GM10266 (cell line): ENCODE data around the gene CRNKL1.

Experiments
- DNase-seq: peaks from one replicate; pipeline ENCODE4 v3.0.0; 2012; ENCODE audit errors: extremely low spot score
- CTCF ChIP-seq: IDR thresholded peaks from 2 replicates; pipeline ENCODE4 v1.5.1; 2012; ENCODE audit warnings: mild to moderate bottlenecking, low read depth; ENCODE audit not compliant: control insufficient read depth, insufficient read depth; ENCODE audit errors: missing control alignments

Gene CRNKL1

GRCh38 chr20:20020908-20021307, 31.4 kb downstream of the CRNKL1 start:
- TF ChIP-seq CTCF, result no peak
- no peak for DNase-seq

GRCh38 chr20:20019123-20019522, 33.1 kb downstream of the CRNKL1 start:
- DNase-seq, result no peak
- no peak for TF ChIP-seq CTCF

GRCh38 chr20:20018366-20018765, 33.9 kb downstream of the CRNKL1 start:
- no peak for DNase-seq
- no peak for TF ChIP-seq CTCF

GRCh38 chr20:20017844-20018185, 34.5 kb downstream of the CRNKL1 start:
- no peak for DNase-seq
- TF ChIP-seq CTCF, result no peak

DNA sequence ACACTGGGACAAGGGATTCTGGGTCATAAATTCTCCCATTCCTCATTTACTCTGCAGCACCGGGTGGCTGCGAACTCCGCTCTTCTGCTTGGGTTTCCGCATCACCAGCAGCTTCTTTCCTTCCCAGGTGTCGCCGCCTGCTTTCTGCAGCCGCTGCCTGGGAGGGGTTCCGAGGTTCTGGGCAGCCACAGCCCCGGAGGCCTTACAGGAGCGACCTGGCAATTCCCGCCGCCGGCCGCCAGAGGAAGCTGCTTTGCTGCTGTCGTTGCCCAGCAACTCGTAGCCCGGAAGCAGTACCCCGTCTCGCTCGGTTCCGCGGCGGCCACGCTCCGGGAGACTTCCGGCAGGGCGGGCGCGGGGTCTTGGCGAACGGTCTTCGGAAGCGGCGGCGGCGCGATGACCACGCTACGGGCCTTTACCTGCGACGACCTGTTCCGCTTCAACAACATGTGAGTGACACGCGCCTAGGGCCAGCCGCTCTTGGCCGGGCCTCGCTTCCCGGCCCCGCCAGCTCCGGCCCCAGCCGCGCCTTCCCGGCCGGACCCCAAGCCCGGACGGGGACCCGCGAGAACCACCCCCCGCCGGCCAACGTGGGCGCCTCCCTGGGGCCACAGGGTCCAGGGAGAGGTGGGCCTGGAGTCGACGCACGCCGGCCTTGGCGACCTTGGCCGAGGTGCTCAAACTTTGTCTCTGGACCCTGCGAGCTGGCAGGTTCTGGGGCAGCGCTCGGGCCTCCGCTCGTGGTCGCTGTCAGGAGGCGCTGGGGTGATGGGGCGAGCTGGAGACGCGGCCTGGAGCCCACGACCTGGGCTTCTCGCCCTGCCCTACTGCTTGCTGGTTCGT, 35.0 kb downstream of the CRNKL1 start, which contains the start of gene NAA20:
NAA20 (plus strand) TSS at position 362 of the 843 bp plus-strand sequence; CDS start at position 397, 35 bp downstream.
- TF ChIP-seq CTCF, result peak; percentile 86
- DNase-seq, result peak; percentile 94

DNA sequence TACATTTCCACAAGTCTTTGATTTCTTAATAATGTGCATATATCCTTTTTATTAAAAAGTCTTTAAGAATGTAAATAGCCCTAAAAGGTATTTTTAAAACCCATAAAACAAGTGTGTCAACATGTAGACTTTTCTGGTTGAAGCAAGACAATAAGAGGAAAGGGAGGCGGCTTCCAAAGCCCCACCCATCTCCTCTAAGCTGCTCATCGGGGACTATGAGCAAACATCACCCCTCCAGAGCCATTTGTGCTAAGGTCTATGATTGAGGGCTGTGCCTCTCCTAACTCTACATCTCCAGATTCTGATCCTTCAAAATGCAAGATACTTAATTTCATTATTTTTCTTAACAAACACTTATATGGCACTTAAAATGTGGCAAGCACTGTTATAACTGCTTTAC, 37.6 kb downstream of the CRNKL1 start:
- DNase-seq, result no peak
- no peak for TF ChIP-seq CTCF

GRCh38 chr20:20012541-20012940, 39.7 kb downstream of the CRNKL1 start:
- DNase-seq, result no peak
- TF ChIP-seq CTCF, result no peak
